Activated CD8-positive, alpha-beta memory T cell treated with anti-CD3 and anti-CD28 coated beads, Interleukin-2, amount 10 ng/mL, durations not matched to agents 7 days and 5 days (primary cell): Measurements from ENCODE around the gene LEAP2. TPM values are rescaled to one million over a fixed set of nuclear protein-coding genes. Genes with fewer than 3 reads are reported as not detected.

Experiments
- ATAC-seq: fragments of 150-1000 bp; cut with Tn5 transposase; one replicate; pipeline ENCODE4 v1.10.0; 2021; ENCODE audit warnings: moderate library complexity
- CTCF ChIA-PET: fragments of 350-600 bp; sonication (Branson Sonifier 250); formaldehyde crosslinking; loops from one replicate; lab custom pipeline; 2021; ENCODE audit warnings: antibody characterized with exemption; lab: Charles Lee
- DNase-seq: peaks from one replicate; pipeline ENCODE4 v3.0.0-alpha.2; 2020
- H3K27ac Mint-ChIP-seq: one replicate; pipeline ENCODE4 v1.8.0; 2021; ENCODE audit warnings: mild to moderate bottlenecking, mixed read lengths
- H3K27me3 Mint-ChIP-seq: one replicate; pipeline ENCODE4 v1.8.0; 2021; ENCODE audit warnings: mixed read lengths
- H3K36me3 Mint-ChIP-seq: one replicate; pipeline ENCODE4 v1.8.0; 2021; ENCODE audit warnings: mild to moderate bottlenecking, mixed read lengths
- H3K4me1 Mint-ChIP-seq: one replicate; pipeline ENCODE4 v1.8.0; 2021; ENCODE audit warnings: mixed read lengths
- H3K4me3 Mint-ChIP-seq: one replicate; pipeline ENCODE4 v1.8.0; 2021; ENCODE audit warnings: mild to moderate bottlenecking, moderate library complexity, mixed read lengths
- H3K9me3 Mint-ChIP-seq: one replicate; pipeline ENCODE4 v1.8.0; 2022; ENCODE audit warnings: low read depth, mixed read lengths
- total RNA-seq, 2 experiments: library from RNA; stranded (reverse); gene quantifications; one replicate each; pipeline ENCODE4 v1.2.3, GENCODE V29; 2021

Gene LEAP2, protein sequence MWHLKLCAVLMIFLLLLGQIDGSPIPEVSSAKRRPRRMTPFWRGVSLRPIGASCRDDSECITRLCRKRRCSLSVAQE
- total RNA-seq, result 1 to 10 TPM; 2.7 to 6.0 TPM

DNA sequence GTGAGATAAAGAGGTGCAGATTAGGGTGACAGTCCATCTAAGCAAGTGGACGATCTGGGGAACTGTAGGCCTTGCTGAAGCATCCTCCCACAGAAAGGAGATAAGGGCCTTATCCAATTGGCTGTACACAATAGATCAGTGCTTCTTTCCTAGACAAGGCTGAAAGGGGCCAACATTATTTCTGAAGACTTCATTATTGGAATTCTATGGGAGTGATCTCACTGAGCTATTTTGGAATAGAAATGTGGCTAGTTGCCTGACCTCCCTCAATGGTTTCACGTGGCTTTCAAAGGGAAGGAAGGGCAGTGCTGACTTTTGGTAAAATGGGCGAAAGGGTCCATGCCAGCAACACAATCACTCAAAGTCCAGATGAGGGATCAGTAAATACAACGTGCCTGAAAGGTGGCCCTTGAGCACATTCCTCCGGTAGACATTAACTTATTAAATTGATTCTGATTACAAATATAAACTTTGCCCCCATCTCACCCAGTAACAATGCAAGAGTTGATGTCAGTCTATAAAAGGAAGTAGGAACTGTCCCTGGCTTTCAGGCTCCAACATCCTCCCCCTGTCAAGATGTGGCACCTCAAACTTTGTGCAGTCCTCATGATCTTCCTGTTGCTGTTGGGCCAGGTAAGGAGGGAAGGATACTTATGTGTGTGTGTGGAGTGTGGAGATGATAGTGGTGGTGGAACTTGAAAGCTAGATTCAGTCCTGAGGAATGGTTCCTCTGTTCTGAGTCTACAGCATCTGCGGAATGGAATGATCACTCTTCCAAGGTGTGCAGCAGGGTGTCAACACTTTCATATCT, at the start of gene LEAP2:
Gene LEAP2, plus strand, starts transcription at position 550 of the 811 bp plus-strand sequence. Its CDS starts 27 bp downstream, at position 577.
- ATAC-seq (no peak), DNase-seq (no peak)
- Mint-ChIP-seq H3K4me1 (peaks cover 3% of the 10 kb centered on the region), H3K36me3 (peaks cover 22% of the 10 kb centered on the region), H3K27ac (no peak within 1 kb of the TSS), H3K27me3 (no peaks in the 10 kb centered on the region), H3K4me3 (no peak within 1 kb of the TSS), H3K9me3 (no peaks in the 10 kb centered on the region)
- CTCF ChIA-PET, result interaction anchor here (1.1 kb wide), 1 partner anchor 12 kb away, joined by 3 read pairs; no protein-coding TSS in a partner anchor

DNA sequence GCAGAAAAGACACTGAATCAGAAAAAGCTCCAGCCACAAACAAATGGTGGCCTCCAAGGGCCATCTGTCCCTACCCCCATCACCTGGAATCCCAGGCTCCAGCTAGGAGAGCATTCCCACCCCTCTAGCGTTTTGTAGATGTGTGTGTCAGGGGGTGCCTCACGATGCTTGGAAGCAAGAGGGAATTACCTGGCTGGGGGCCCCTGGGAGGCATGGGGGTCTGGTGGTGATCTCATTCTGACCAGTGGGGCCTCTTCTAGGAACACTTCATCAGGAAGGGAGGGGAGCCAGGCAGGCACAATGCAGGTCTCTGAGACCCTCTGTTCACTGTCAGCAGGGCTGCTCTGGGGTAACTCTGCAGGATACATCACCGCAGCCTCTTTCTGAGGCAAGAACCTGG, 49.0 kb upstream of the LEAP2 start:
- Mint-ChIP-seq H3K27ac (no peak overlapping the region), H3K9me3 (no peaks in the 10 kb centered on the region), H3K36me3 (no peaks in the 10 kb centered on the region), H3K4me1 (peaks cover 34% of the 10 kb centered on the region), H3K4me3 (peak overlapping the region; percentile 38), H3K27me3 (peaks cover 48% of the 10 kb centered on the region)
- CTCF ChIA-PET, result interaction anchor here (0.8 to 4.1 kb wide), 8 partner anchors 9 to 318 kb away, joined by 3 to 16 read pairs (median 4); no protein-coding TSS in a partner anchor
- ATAC-seq, result no peak
- no peak for DNase-seq

DNA sequence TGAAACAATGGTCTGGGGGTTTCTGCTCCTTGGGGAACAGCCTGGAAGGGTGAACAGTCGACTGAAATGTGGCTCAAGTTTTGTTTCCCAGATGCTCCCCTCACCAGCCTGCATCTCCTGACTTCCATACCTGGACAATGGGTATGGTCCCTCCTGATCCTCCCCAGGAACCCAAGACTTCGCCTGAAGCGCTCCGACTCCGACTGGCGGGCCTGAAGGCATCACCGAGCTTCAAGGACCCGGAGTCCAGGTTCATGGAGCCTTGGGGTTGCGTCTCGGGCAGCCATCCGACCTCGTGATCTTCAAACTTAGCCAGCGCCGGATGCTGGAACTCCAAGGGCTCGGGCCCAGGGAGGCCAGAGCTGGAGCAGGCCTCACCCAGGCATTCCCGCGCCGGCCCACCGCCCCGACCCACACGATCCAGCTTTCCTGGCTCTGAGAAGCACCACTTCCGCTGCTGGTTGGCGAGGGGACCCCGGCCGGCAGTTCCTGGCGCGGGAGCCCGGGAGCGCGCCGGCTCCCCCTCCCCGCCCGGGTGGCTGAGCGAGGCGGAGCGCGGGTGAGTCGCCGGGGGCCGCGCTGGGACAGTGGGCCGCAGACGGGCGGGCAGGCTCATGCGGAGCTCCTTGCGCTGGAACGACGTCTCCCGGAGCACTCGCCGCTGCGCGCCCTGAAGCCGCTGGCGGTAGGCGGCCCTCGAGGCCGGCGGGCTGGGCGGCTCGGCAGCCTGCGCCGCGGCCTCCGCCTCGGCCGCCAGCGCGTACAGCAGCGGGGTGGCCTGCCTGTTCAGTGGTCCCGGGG, 48.2 kb upstream of the LEAP2 start:
- CTCF ChIA-PET, result interaction anchor here (0.8 to 4.1 kb wide), 8 partner anchors 8 to 324 kb away, joined by 3 to 16 read pairs (median 4); no protein-coding TSS in a partner anchor
- H3K27me3 Mint-ChIP-seq, result peaks cover 49% of the 10 kb centered on the region
- peak; percentile 1 for ATAC-seq

DNA sequence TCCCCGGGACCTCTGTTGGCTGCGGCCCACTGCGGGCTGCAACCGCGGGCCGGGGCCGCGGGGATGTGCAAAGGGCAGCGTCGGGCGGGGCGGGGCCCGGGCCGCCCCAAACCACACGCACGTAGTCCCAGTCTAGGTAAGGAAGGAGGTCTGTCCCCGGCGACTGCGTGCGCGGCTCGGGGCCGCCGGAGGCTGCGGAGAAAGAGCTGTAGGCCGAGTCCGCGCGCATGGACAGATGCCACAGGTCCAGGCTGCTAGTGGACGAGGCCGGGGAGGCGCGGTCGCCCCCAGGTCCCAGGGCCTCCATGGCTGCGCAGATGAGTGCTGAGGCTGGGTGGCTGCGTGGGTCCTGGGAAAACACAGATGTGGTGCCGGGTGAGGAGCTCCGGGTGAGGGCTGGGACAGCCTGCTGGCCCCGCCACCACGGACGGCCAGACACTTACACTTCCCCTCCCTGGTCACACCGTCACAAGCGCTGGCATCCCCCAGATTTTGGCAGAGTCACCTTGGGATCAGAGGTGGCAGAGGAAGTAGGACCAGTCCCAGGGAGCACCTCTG, 47.6 kb upstream of the LEAP2 start:
- DNase-seq, result no peak
- Mint-ChIP-seq H3K27me3 (peaks cover 48% of the 10 kb centered on the region), H3K9me3 (no peaks in the 10 kb centered on the region), H3K27ac (no peak overlapping the region), H3K36me3 (no peaks in the 10 kb centered on the region), H3K4me1 (peaks cover 29% of the 10 kb centered on the region), H3K4me3 (peak overlapping the region; percentile 39)
- peak; percentile 50 for ATAC-seq
- CTCF ChIA-PET, result interaction anchor here (1.0 to 4.1 kb wide), 6 partner anchors 9 to 325 kb away, joined by 3 to 16 read pairs (median 4); no protein-coding TSS in a partner anchor

More for the DNA sequence above, 48.2 kb upstream of the LEAP2 start:
- no peak for DNase-seq
- Mint-ChIP-seq H3K36me3 (no peaks in the 10 kb centered on the region), H3K4me3 (peak overlapping the region; percentile 38), H3K4me1 (peaks cover 31% of the 10 kb centered on the region), H3K27ac (no peak overlapping the region), H3K9me3 (no peaks in the 10 kb centered on the region)

DNA sequence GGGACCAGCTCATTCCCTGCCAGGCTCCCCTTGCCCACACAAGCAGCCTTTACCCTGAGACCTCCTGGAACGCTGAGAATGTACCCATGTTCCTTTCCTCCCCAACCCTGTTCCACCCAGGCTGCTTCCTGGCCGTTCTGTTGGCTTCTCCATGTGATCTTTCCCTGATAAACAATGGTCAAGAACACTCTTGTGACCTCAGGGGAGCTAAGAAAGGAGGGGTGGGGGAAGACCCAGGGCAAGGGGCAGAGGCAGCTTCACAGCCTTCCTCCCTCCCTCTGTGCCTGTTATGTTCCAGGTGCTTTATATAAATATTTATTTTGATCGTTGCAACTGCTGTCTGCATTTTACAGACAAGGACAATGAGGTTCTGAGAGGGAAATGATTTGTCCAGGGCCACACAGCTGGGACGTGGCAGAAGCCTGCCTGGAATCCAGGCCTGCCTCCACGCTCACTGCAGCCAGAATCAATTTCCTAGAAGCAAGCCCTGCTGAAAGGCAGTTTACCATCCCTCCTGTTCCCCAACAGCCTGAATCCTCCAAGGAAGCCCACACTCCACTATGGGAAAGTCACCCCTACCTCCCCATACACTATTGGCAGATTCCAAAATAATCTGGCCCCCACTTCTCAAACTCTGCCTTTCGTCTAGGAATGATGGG, 46.9 kb upstream of the LEAP2 start:
- CTCF ChIA-PET, result interaction anchor here (1.0 to 4.1 kb wide), 6 partner anchors 9 to 439 kb away, joined by 3 to 16 read pairs (median 6); partner anchors contain the start of gene GDF9
- H3K27ac Mint-ChIP-seq, result no peak overlapping the region

DNA sequence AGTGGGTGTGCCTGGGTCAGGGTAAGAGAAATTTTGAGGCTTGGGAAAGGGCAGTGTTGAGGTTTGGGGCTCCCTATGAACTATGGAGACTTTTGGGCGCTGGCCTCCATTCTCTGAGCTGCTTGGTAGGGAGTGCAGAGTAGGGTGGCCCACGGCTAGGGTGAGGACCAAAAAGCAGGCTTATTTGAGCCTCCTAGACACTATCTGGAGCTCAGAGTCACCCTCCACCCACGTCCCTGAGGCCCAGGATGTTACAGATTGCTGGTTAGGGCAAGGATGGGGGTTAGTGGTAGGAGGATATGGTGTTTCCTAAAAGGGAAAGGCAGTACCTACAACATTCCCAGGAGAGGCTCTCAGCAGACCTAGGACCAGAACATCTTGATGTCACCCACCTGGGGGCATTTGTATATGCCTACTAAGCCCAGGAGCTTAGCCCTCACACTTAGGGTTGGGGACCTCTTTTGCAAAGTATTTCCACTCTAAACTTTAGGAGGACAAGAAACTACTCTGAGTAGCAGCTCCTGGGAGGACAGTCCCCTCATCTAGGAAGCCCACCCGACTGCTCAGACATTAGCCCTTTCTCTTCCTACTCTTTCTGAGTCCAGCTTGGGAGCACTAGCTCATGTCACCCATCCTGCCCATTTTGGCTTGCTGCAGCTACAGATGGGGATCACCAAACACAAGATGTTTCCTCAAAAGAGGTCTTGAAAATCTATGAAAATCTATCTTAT, 45.4 kb upstream of the LEAP2 start:
- Mint-ChIP-seq H3K27ac (no peak overlapping the region), H3K4me3 (peak overlapping the region; percentile 6), H3K9me3 (no peaks in the 10 kb centered on the region), H3K36me3 (no peaks in the 10 kb centered on the region), H3K27me3 (peaks cover 57% of the 10 kb centered on the region), H3K4me1 (peaks cover 31% of the 10 kb centered on the region)
- no peak for ATAC-seq
- DNase-seq, result no peak
- CTCF ChIA-PET, result interaction anchor here (0.7 to 6.8 kb wide), 14 partner anchors 9 to 590 kb away, joined by 3 to 60 read pairs (median 4); partner anchors contain the start of genes CCNI2 and GDF9

More for the DNA sequence above, 46.9 kb upstream of the LEAP2 start:
- Mint-ChIP-seq H3K36me3 (no peaks in the 10 kb centered on the region), H3K27me3 (peaks cover 55% of the 10 kb centered on the region), H3K4me3 (peak overlapping the region; percentile 39), H3K9me3 (no peaks in the 10 kb centered on the region), H3K4me1 (peaks cover 32% of the 10 kb centered on the region)
- no peak for DNase-seq
- no peak for ATAC-seq

DNA sequence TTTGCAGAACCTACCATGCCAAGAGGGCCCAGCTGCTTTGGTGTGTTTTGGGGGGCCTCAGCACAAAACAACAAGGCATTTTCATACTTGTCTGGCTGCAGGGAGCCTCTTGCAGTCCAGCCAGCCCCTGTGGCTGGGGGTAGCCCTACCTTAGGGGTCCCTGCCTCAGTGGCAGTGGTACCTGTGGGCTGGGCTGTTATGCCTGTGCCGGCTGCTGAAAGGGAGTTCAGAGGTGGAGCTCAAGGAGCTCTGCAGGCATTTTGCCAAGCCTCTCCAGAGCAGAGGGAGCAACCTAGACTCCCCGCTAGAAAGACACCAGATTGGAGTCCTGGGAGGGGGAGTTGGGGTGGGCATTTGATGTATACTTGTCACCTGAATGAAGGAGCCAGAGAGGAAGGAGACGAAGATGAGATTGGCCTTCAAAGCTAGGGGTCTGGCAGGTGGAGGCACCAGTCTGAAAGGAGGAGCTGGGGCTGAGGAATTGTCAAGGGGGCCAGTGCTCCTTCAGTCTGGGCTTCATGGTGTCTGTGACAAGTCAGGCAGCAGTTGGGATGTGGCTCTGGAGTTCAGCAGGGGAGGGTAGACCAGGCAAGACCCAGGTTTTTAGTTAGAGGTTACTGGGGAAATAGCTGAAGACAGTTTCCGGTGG, 44.5 kb upstream of the LEAP2 start:
- Mint-ChIP-seq H3K4me1 (peaks cover 26% of the 10 kb centered on the region), H3K4me3 (peak overlapping the region; percentile 79), H3K36me3 (no peaks in the 10 kb centered on the region), H3K27ac (no peak overlapping the region), H3K9me3 (no peaks in the 10 kb centered on the region), H3K27me3 (peaks cover 51% of the 10 kb centered on the region)
- ATAC-seq (no peak), DNase-seq (no peak)
- CTCF ChIA-PET, result interaction anchor here (0.7 to 6.8 kb wide), 25 partner anchors 10 to 1101 kb away, joined by 3 to 60 read pairs (median 4); partner anchors contain the start of genes GDF9 and KIF3A

DNA sequence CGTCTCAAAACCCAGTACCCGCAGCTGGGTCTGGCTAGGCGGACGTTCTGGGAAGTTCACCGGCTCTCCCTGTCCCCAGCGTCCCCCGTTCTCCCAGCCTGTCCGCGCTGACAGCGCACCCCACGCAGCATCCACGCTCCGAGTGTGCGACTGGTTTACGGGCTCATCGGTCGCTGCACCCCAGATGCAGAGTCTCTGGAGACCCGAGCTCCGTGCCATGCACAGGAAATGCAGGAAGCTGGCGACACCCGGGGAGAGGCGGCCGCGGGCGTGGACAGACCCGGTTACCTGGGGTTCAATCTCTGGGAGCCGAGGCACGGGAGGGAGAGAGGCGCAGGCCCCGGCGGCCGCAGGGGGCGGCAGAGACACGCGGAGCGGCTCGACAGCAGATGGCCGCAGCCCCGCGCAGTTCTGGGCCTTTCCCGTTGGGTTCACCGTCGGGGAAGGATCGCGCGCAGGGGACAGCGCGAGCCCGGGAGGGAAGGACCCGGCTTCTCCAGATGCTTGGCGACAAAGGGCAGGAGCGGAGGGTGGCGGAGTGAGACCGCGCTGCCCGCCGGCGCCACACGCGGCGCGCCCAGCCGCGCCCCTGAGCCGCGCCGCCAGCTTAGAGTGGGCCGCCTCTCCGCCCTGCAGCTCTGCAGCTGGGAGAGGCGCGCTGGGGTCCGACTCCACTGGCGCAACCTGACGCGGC, 43.6 kb upstream of the LEAP2 start:
- DNase-seq, result peak; percentile 80
- peak overlapping the region; percentile 73 for H3K27ac Mint-ChIP-seq
- no peaks in the 10 kb centered on the region for H3K9me3 Mint-ChIP-seq
- CTCF ChIA-PET, result interaction anchor here (0.7 to 6.8 kb wide), 23 partner anchors 11 to 1100 kb away, joined by 3 to 60 read pairs (median 4); partner anchors contain the start of genes GDF9, KIF3A and UQCRQ
- H3K27me3 Mint-ChIP-seq, result peaks cover 49% of the 10 kb centered on the region
- H3K4me3 Mint-ChIP-seq, result peak overlapping the region; percentile 79
- H3K4me1 Mint-ChIP-seq, result peaks cover 19% of the 10 kb centered on the region
- no peaks in the 10 kb centered on the region for H3K36me3 Mint-ChIP-seq
- peak; percentile 90 for ATAC-seq

DNA sequence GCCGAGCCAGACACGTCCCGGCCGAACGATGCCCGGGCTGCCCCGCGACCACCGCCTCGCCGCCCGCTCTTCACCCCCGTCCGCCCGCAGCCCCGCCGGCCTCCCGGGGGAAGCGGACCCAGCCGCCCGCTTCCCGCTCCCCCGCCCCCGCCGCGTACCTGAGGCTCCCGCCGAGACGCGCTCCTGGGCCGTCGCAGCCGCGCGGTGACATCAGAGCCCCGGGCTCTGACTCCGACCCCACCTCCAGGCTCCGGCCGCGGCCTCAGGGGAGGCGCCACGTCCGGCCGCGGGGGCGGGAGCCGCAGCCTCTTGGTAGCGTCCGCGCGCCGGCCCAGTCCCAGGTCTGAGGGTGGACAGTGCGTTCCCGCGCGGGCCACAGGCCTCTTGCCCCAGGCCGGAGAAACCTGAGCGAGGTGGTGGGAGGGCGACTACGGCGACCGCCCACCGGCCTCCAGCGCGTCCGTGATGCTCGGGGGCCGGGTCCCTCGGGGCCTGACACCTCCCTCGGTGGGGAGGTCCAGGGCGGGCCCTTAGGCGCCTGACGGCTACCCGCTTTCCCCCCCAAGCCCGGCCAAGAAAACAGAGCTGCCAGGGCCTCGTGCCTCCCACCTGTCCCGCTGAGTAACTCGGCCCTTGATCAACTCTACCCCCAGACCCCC, 42.9 kb upstream of the LEAP2 start, which contains the start of gene SHROOM1:
Gene SHROOM1, minus strand, starts transcription at position 212 of the 659 bp plus-strand sequence. CDS start 4,507 bp downstream, outside the sequence.
- DNase-seq (peak; percentile 49), ATAC-seq (peak; percentile 43)
- Mint-ChIP-seq H3K4me1 (peaks cover 17% of the 10 kb centered on the region), H3K36me3 (no peaks in the 10 kb centered on the region), H3K4me3 (peak within 1 kb of the TSS; percentile 79), H3K9me3 (no peaks in the 10 kb centered on the region), H3K27ac (peak within 1 kb of the TSS; percentile 73), H3K27me3 (peaks cover 46% of the 10 kb centered on the region)
- CTCF ChIA-PET, result interaction anchor here (0.7 to 6.8 kb wide), 18 partner anchors 9 to 1100 kb away, joined by 3 to 60 read pairs (median 4); partner anchors contain the start of genes GDF9 and UQCRQ

DNA sequence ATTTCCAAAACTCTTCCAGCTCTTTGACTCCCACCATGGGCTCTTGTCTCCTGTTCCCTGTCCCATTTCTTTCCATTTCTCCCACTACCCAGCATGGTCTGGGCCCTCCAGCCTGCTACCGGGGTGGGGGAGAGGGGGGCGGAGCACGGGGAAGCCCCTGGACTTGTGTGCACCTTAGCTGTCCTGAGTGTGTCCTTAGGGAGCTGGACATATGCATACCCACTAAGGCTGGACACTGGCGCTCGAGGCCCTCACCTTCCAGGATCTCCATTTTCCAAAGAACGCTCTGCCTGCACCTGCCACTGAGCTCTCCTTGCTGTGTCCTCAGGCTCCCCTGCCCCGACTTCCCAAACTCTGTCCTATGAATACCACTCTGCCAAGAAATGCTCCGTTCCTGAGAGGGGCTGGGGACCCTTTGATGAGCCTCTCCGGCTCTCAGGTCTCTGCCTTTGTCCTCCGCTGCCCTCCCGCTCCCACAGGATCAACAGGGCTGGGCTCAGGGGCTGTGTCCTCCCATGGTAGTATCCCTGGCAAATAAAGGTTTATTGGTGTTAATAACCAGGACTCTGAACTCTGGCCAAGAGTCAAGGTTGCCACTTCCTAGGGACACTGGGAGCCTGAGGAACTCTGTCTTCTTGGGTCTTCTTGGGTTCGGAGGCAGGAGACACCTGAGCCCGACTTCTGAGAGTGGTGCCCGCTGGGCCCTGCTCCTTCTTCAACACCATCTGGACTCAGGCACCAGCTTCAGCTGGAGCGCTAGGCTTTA, 42.2 kb upstream of the LEAP2 start:
- ATAC-seq (no peak), DNase-seq (no peak)
- H3K27me3 Mint-ChIP-seq, result peaks cover 43% of the 10 kb centered on the region
- CTCF ChIA-PET, result interaction anchor here (0.7 to 6.8 kb wide), 8 partner anchors 9 to 202 kb away, joined by 3 to 60 read pairs (median 5); partner anchors contain the start of genes GDF9 and UQCRQ
- peaks cover 15% of the 10 kb centered on the region for H3K4me1 Mint-ChIP-seq
- no peaks in the 10 kb centered on the region for H3K9me3 Mint-ChIP-seq
- no peak overlapping the region for H3K27ac Mint-ChIP-seq
- H3K36me3 Mint-ChIP-seq, result no peaks in the 10 kb centered on the region
- peak overlapping the region; percentile 49 for H3K4me3 Mint-ChIP-seq
